NCI-H1048 (cell line): ENCODE results near the gene DGKB.

Source experiments
- DNase-seq: peaks from one replicate; lab custom pipeline; 2025; lab: John Stamatoyannopoulos, UW

Gene DGKB

GRCh38 chr7:14859267-14859666, 43.3 kb downstream of the DGKB start:
- DNase-seq: no peak

DNA sequence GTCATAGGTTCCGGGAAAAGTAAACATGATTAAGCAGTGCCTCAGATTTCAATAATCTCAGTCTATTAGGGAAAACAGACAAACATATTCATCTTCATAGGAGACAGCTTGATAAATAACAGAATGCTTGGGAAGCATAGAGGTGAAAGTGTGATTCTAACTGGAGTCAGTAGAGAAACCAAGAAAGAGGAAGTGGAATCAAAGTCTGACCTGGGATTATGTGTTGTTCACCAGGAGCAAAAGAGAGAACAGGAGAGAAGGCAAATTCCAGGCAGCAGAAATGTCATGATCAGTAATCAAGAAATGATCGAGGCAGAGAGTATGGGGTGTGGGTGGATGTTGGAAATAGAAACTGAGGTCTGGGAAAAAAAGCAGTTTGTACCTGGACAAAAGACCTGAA, 43.7 kb downstream of the DGKB start:
- no peak for DNase-seq

GRCh38 chr7:14858410-14858809, 44.1 kb downstream of the DGKB start:
- no peak for DNase-seq

GRCh38 chr7:14855033-14855794, 47.3 kb downstream of the DGKB start:
- no peak for DNase-seq

GRCh38 chr7:14854471-14854870, 48.1 kb downstream of the DGKB start:
- DNase-seq: no peak

DNA sequence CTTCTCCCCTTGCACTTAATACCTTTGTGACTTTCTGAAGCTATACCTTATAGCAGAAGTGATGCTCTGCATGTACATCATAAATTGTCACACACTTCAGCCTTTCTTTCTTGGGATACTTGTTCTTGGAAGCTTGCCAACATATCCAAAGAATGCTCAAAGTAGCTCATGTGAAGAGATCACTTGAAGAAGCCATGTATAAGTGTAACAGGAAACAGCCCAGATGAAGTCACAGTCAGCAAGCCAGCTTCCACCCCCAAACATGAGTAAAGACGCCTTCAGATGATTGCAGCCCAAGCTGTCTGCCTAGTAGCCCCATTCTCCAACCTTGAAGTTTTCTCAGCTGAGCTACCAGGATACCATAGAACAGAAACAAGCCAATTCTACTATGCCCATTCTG, 50.9 kb downstream of the DGKB start:
- no peak for DNase-seq

DNA sequence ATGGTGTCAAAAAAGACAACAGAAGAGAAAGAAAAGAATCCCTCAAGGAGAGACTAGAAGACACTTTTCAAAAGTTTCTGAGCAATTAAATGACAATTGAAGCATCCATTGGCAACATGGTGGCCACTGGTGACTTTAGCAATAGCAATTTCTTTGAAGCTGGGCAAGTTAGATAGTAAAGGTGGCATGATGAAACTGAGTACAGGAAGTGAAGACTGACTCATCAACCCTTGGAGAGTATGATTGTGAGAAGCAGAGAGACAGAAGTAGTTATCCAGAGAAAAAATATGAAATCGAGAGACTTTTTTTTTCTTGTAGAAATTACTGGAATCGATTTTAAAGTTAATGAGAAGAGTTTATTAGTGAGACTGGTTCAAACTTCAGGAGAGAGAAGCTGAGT, 52.5 kb downstream of the DGKB start:
- no peak for DNase-seq

DNA sequence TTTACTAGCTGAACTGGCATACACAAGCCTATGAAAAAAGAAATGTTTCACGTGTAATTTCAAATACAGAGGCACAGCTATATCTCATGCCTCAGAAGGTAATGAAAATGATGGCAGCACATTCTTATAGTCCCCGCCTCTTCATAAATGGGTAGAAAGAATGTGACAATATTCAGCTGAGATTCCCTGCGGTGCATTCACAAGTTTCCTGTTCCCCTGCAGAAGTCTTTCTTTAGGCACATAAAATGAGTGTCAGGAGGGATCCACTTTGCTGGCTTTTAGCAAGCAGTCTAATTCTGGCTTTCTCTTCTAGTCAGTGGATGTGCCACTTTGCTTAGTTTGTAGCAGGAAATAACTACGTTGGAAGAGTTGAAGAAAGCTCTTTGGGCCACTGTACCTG, 56.1 kb downstream of the DGKB start:
- no peak for DNase-seq

DNA sequence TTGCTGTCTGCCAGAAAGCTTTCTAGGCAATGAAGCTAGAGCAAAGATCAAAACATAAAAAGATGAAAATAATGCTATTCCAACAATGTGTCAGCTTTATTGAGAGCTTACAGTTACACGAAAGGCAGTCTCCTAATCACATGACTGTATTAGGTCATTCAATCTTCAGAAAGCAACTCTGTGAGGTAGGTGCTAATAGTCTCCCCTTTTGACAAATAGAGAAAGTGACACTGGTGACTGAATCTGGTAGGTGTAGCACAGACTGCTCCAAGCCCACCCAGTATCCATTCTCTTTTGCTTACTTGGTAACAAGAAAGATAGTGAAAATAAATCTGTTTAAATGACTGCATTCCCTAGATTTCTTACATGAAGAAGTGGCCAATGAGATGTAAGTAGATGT, 58.8 kb downstream of the DGKB start:
- DNase-seq: no peak

DNA sequence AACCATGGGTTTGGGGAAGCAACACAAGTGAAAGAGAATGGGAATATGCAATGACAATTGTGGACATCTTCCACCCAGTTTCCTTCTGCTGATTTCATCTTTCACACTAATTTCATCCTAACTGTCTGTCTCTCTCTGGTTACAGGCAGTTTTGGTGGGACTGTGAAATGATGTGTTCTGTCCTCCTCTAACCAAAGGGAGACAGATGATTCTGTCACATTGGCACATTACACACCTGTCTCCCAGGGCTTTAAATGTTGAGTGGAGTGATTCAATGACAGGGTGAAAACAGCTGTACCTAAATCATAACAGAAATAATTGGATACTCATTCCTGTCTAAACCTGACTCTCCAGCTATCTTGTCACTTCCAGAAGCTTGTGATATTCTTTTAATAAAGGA, 60.0 kb downstream of the DGKB start:
- DNase-seq: no peak

GRCh38 chr7:14841869-14842268, 60.7 kb downstream of the DGKB start:
- DNase-seq: no peak

GRCh38 chr7:14841086-14841485, 61.5 kb downstream of the DGKB start:
- no peak for DNase-seq

GRCh38 chr7:14839307-14839706, 63.2 kb downstream of the DGKB start:
- no peak for DNase-seq

GRCh38 chr7:14837216-14837615, 65.3 kb downstream of the DGKB start:
- DNase-seq: no peak

GRCh38 chr7:14836571-14837189, 65.9 kb downstream of the DGKB start:
- no peak for DNase-seq

DNA sequence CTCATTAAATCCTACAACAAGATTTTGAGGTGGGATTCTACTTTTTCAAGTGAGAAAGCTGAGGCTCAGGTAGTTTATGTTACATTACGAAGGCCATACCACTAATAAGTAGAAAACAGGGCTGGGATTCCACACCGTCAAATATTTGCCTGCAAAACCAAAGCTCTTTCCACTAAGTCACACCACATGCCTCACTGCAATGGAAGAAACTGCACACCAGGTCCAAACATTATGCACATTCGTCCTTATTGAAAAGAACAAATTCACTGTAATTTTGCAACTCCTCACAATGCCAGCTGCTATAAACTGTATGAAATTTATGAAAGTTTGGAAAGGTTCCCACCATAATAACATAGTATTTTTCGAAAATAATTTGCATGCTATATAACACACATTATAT, 66.5 kb downstream of the DGKB start:
- no peak for DNase-seq

DNA sequence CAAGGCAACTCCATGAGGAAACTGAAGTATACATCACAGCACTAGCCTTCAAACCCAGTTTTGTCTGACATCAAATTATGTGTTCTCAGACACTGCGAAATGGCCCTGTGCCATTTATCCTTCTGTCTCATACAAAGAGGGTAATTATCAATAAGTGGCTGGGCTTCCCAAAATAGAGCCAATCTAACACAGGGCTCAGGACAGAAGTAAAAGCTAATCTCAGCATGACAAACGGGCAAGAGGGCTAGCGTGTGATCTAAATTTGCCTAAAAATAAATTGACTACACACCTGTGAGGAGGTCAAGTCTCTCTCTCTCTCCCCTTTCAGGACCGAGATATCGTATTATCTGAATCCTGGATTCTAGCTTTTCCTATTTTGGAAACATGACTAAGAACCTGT, 67.2 kb downstream of the DGKB start:
- DNase-seq: no peak

DNA sequence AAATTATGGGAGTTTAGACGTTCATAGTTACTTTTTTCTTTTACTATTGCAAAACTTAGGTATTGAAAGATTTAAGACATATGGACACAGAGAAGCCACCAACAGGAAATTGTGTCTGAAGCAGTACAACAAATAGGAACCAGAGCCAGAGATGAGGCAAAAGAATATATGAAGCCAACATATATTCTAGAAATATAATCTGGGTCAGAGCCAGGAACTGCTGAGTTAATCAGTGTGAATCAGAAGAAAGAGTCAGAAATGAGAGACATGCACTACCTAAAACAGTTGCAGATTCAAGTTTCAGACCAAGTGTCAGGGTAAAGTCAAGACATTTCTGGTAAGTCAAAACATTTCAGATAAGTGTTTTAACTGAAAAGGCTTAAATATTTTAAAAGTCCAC, 67.7 kb downstream of the DGKB start:
- no peak for DNase-seq

- DNase-seq: no peak
Measured at GRCh38 chr7:14834456-14834855, 68.1 kb downstream of the DGKB start.

DNA sequence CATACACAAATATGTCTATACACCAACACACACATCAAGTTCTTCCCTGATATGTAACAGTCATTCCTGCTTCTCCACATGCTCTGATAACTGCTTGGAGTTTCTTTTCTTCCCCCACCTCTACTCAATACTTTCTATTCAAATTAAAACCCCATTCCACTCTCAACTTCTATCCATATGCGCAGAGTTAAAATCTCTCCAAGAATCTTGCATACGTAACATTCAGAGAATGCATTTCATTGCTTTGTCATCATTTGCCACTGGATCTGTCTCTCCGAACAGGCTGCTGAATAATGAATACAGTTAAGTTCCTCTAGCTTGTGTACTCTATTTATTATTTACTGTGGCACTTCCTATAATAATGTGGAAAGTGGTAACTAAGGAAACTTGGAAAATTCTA, 68.8 kb downstream of the DGKB start:
- no peak for DNase-seq

- no peak for DNase-seq
Measured at GRCh38 chr7:14828053-14828452, 74.5 kb downstream of the DGKB start.

- no peak for DNase-seq
Measured at GRCh38 chr7:14826426-14826825, 76.1 kb downstream of the DGKB start.

DNA sequence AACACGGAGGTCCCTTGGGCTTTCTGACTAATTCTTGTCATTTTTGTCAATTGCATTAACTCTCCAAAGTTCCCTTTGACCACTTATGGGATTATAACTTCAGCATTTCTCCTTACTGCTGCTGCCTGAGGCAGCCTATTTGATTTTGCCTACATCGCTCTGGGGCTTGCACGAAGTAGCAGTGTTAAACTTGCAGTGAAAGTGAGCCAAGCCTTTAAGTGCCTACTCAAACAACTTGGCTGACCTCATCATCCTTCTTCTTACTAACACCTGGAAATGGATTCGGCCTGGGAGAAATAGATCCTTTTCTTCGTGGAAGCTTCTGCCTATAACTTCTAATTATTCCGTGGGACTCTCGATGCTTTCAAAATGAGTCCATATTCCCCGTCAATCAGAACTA, 76.6 kb downstream of the DGKB start:
- no peak for DNase-seq

DNA sequence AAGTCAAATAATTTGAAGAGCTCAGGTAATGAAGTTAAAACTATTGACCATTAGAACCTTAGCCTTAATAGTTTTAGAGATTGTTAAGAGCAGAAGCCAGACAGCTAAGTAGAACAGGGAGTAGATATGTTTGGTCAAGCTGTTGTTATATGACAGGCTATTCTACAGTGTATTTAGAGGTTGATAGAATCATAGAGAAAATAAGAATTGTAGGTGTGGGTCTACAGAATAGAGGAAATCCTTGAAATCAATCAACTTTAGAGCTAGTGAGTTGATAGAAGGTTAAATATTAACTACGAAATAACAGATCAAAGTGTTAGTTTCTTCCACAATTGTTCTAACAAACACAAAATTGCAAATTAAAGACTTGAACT, 80.1 kb downstream of the DGKB start:
- no peak for DNase-seq
